Caco-2 (cell line): ENCODE data around the gene CHSY3. TPM values are rescaled to one million over a fixed set of nuclear protein-coding genes. Genes with fewer than 3 reads are reported as not detected.

Source experiments
- BruUV-seq: library from RNA; stranded (reverse); fragments of 400-500 nt; replicated peaks from 2 replicates; lab custom pipeline; 2021; lab: Mats Ljungman, UMichigan
- CTCF ChIA-PET: fragments of 300-600 bp; sonication (Branson Sonifier 250); formaldehyde crosslinking; loops from one replicate; lab custom pipeline; 2022; ENCODE audit warnings: antibody characterized with exemption; lab: Charles Lee
- POLR2A ChIA-PET: fragments of 300-600 bp; sonication (Branson Sonifier 250); formaldehyde crosslinking; loops from one replicate; lab custom pipeline; 2022; ENCODE audit warnings: antibody characterized with exemption; lab: Charles Lee
- DNase-seq, 2 experiments: peaks; one replicate each; pipeline versions ENCODE4 v3.0.0 to v3.0.0-alpha.2; 2020 to 2022
- H3K27me3 ChIP-seq: replicated peaks from 2 replicates; pipeline ENCODE4 v1.6.0; 2011; ENCODE audit warnings: low read length; ENCODE audit not compliant: control insufficient read depth, insufficient read depth
- H3K36me3 ChIP-seq: 2 replicates; pipeline ENCODE4 v1.5.1; 2011; ENCODE audit warnings: low read length; ENCODE audit not compliant: control insufficient read depth, insufficient read depth
- H3K4me1 ChIP-seq: fragments of 250-450 bp; sonication (Bioruptor Pico); 2 replicates; pipeline ENCODE4 v1.5.1; 2020; ENCODE audit warnings: mild to moderate bottlenecking
- H3K4me3 ChIP-seq: 2 replicates; pipeline ENCODE4 v1.5.1; 2011; ENCODE audit warnings: low read depth, mild to moderate bottlenecking, control low read depth, low read length
- H3K9me3 ChIP-seq: fragments of 250-450 bp; sonication (Bioruptor Pico); 2 replicates; pipeline ENCODE4 v1.5.1; 2020; ENCODE audit warnings: mild to moderate bottlenecking, moderate library complexity
- H3K27ac Mint-ChIP-seq: one replicate; pipeline ENCODE4 v1.8.0; 2022; ENCODE audit warnings: mixed read lengths; ENCODE audit not compliant: unreplicated experiment
- H3K27me3 Mint-ChIP-seq: one replicate; pipeline ENCODE4 v1.8.0; 2022; ENCODE audit warnings: mixed read lengths; ENCODE audit not compliant: insufficient read depth, unreplicated experiment
- H3K36me3 Mint-ChIP-seq: one replicate; pipeline ENCODE4 v1.8.0; 2022; ENCODE audit warnings: mild to moderate bottlenecking, mixed read lengths; ENCODE audit not compliant: insufficient read depth, unreplicated experiment
- H3K4me1 Mint-ChIP-seq: one replicate; pipeline ENCODE4 v1.8.0; 2022; ENCODE audit warnings: low read depth, mixed read lengths; ENCODE audit not compliant: unreplicated experiment
- H3K4me3 Mint-ChIP-seq: one replicate; pipeline ENCODE4 v1.8.0; 2022; ENCODE audit warnings: mild to moderate bottlenecking, moderate library complexity, mixed read lengths; ENCODE audit not compliant: unreplicated experiment
- H3K9me3 Mint-ChIP-seq: one replicate; pipeline ENCODE4 v1.8.0; 2022; ENCODE audit warnings: mixed read lengths; ENCODE audit not compliant: unreplicated experiment
- CTCF ChIP-seq, 2 experiments: fragments of 200-600 bp in 1 of 2; IDR thresholded peaks; 1 replicate in 1 of 2; 2 replicates in 1 of 2; pipeline versions ENCODE4 v1.5.1 to v1.8.0; 2011 to 2022; ENCODE audit warnings: antibody characterized with exemption in 1 of 2, control low read depth in 1 of 2, inconsistent platforms in 1 of 2, low read depth in 1 of 2, low read length in 1 of 2, mild to moderate bottlenecking in 1 of 2, moderate library complexity in 1 of 2; ENCODE audit not compliant: insufficient read depth in 1 of 2, severe bottlenecking in 1 of 2, unreplicated experiment in 1 of 2
- intact Hi-C: fragments of 100-400 bp; cut with micrococcal nuclease; formaldehyde crosslinking; loops from one replicate; pipeline ENCODE4 v1.10.0; 2022; ENCODE audit not compliant: unreplicated experiment
- total RNA-seq: library from RNA; stranded (reverse); gene quantifications from 2 replicates; pipeline ENCODE4 v1.2.3, GENCODE V29; 2022

The CHSY3 gene
- total RNA-seq, 1 experiment from 2014 or later = 0.32 TPM

GRCh38 chr5:130109152-130109551 lies 204.9 kb downstream of the CHSY3 start:
- H3K9me3 ChIP-seq = no peaks in the 10 kb centered on the region
- ChIA-PET CTCF (interaction anchor here (1.1 kb wide), 1 partner anchor 32 kb away, joined by 3 read pairs; no protein-coding TSS in a partner anchor), POLR2A (no interaction called here)
- intact Hi-C loops = loop anchor here (1.0 to 5.0 kb wide), 5 partner anchors 32 to 1001 kb away; no protein-coding TSS in a partner anchor
- H3K27me3 Mint-ChIP-seq = no peaks in the 10 kb centered on the region
- H3K9me3 Mint-ChIP-seq = no peaks in the 10 kb centered on the region
- BruUV-seq = no TSS peak
- H3K4me1 ChIP-seq = no peaks in the 10 kb centered on the region
- no peaks in the 10 kb centered on the region for H3K36me3 ChIP-seq
- no peaks in the 10 kb centered on the region for H3K27me3 ChIP-seq
- DNase-seq = peak in 1 of 2 experiments; percentile 16
- TF ChIP-seq CTCF (IDR thresholded peaks at IDR 0.05; ENCODE audit: insufficient read depth in 1 of 2, low read depth in 1 of 2, low read length in 1 of 2, severe bottlenecking in 1 of 2, unreplicated experiment in 1 of 2) = peak; percentile 60 to 72
- no peaks in the 10 kb centered on the region for H3K36me3 Mint-ChIP-seq
- no peak overlapping the region for H3K4me3 ChIP-seq
- H3K4me1 Mint-ChIP-seq = no peaks in the 10 kb centered on the region
- H3K4me3 Mint-ChIP-seq = no peak overlapping the region
- no peak overlapping the region for H3K27ac Mint-ChIP-seq

GRCh38 chr5:130110328-130110727 lies 206.1 kb downstream of the CHSY3 start:
- Mint-ChIP-seq H3K4me3 (no peak overlapping the region), H3K4me1 (no peaks in the 10 kb centered on the region), H3K27me3 (no peaks in the 10 kb centered on the region), H3K36me3 (no peaks in the 10 kb centered on the region), H3K9me3 (no peaks in the 10 kb centered on the region), H3K27ac (no peak overlapping the region)
- BruUV-seq = no TSS peak
- Histone ChIP-seq H3K4me1 (no peaks in the 10 kb centered on the region), H3K27me3 (no peaks in the 10 kb centered on the region), H3K4me3 (no peak overlapping the region), H3K36me3 (no peaks in the 10 kb centered on the region), H3K9me3 (no peaks in the 10 kb centered on the region)
- intact Hi-C loops = no loop called here
- POLR2A ChIA-PET = no interaction called here
- no peak for DNase-seq
- CTCF ChIA-PET = interaction anchor here (1.1 kb wide), 1 partner anchor 31 kb away, joined by 3 read pairs; no protein-coding TSS in a partner anchor
- TF ChIP-seq CTCF (IDR thresholded peaks at IDR 0.05; ENCODE audit: insufficient read depth in 1 of 2, low read depth in 1 of 2, low read length in 1 of 2, severe bottlenecking in 1 of 2, unreplicated experiment in 1 of 2) = no peak

- no peak overlapping the region for H3K4me3 ChIP-seq
- ChIA-PET POLR2A (no interaction called here), CTCF (interaction anchor here (0.7 kb wide), 1 partner anchor 645 kb away, joined by 3 read pairs; no protein-coding TSS in a partner anchor)
- no peaks in the 10 kb centered on the region for H3K4me1 ChIP-seq
- no TSS peak for BruUV-seq
- Mint-ChIP-seq H3K9me3 (no peaks in the 10 kb centered on the region), H3K27me3 (no peaks in the 10 kb centered on the region), H3K36me3 (no peaks in the 10 kb centered on the region), H3K4me1 (no peaks in the 10 kb centered on the region), H3K27ac (no peak overlapping the region), H3K4me3 (no peak overlapping the region)
- H3K27me3 ChIP-seq = no peaks in the 10 kb centered on the region
- TF ChIP-seq CTCF (IDR thresholded peaks at IDR 0.05; ENCODE audit: insufficient read depth in 1 of 2, low read depth in 1 of 2, low read length in 1 of 2, severe bottlenecking in 1 of 2, unreplicated experiment in 1 of 2) = no peak
- DNase-seq = no peak
- H3K36me3 ChIP-seq = no peaks in the 10 kb centered on the region
- no peaks in the 10 kb centered on the region for H3K9me3 ChIP-seq
- intact Hi-C loops = no loop called here
Observed at GRCh38 chr5:130111746-130112145, 207.5 kb downstream of the CHSY3 start.
